Kidney epithelial cell (primary cell): ENCODE data around the gene GPC6. TPM values are rescaled to one million over a fixed set of nuclear protein-coding genes. Genes with fewer than 3 reads are reported as not detected.

ENCODE experiments used
- DNase-seq: peaks from one replicate; pipeline ENCODE4 v3.0.0-alpha.2; 2010; ENCODE audit warnings: low read depth
- H3K27me3 ChIP-seq: 2 replicates; pipeline ENCODE4 v1.6.0; 2011; ENCODE audit warnings: low read length; ENCODE audit not compliant: control insufficient read depth, insufficient read depth
- H3K36me3 ChIP-seq: 2 replicates; pipeline ENCODE4 v1.5.1; 2011; ENCODE audit warnings: low read length; ENCODE audit not compliant: control insufficient read depth, insufficient read depth
- H3K4me3 ChIP-seq: 2 replicates; pipeline ENCODE4 v1.5.1; 2011; ENCODE audit warnings: low read depth, mild to moderate bottlenecking, control low read depth, low read length
- total RNA-seq: library from RNA; depleted of rRNA; stranded (reverse); fragments of >200 nt; gene quantifications from 2 replicates; pipeline ENCODE4 v1.2.3, GENCODE V29; 2015
- TF ChIP-seq, protein P1 (sequence below): IDR thresholded peaks from 2 replicates; pipeline ENCODE4 v1.5.1; 2011; ENCODE audit warnings: mild to moderate bottlenecking, moderate library complexity, low read length, control low read depth, inconsistent platforms; ENCODE audit not compliant: insufficient read depth, poor library complexity, severe bottlenecking

The GPC6 gene
- total RNA-seq, 1 donor from 2014 or later, result 62.7 TPM

DNA sequence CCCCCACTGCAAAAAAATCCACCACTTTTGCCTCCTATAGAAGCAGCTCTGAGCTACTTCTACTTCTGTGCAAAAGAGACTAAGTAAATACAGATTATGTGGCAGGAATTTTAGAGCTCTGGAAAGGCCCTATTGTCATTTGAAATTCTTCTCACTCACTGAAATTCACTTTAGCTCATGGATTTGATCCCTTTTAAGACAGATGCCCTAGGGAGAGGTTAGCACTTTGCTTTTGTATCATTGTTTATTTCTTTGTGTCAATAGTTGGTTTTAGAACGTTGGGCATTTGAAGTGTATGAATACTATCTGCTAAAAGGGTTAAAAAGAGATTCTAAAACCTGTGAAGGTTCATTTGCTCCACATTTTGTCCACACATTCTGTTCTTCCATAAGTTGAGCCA, 528.7 kb downstream of the GPC6 start:
- TF ChIP-seq, protein P1, sequence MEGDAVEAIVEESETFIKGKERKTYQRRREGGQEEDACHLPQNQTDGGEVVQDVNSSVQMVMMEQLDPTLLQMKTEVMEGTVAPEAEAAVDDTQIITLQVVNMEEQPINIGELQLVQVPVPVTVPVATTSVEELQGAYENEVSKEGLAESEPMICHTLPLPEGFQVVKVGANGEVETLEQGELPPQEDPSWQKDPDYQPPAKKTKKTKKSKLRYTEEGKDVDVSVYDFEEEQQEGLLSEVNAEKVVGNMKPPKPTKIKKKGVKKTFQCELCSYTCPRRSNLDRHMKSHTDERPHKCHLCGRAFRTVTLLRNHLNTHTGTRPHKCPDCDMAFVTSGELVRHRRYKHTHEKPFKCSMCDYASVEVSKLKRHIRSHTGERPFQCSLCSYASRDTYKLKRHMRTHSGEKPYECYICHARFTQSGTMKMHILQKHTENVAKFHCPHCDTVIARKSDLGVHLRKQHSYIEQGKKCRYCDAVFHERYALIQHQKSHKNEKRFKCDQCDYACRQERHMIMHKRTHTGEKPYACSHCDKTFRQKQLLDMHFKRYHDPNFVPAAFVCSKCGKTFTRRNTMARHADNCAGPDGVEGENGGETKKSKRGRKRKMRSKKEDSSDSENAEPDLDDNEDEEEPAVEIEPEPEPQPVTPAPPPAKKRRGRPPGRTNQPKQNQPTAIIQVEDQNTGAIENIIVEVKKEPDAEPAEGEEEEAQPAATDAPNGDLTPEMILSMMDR, result no peak
- DNase-seq, result no peak
- no peak overlapping the region for H3K4me3 ChIP-seq
- no peaks in the 10 kb centered on the region for H3K27me3 ChIP-seq
- H3K36me3 ChIP-seq, result no peaks in the 10 kb centered on the region

DNA sequence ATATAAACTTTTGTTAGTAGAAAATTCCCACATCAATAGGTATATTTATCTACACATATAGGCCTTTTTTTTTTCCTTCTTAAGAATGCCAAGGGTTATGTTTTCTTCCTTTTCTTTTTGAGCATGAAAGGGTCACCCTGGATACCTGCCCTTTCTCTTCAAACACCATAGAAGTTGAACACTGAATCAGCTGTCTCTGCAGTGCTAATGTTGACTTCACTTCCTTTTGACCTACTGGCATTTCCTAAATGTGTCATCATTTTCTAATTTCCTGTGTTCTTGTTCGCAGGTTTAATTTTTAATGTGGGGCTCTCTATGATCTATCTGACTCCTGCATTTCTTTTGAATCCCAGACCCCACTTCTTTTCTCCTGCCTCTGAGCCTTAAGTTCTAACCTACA, 532.0 kb downstream of the GPC6 start:
- no peak for DNase-seq
- H3K4me3 ChIP-seq, result no peak overlapping the region
- TF ChIP-seq, protein P1, result no peak
- H3K27me3 ChIP-seq, result no peaks in the 10 kb centered on the region
- no peaks in the 10 kb centered on the region for H3K36me3 ChIP-seq

DNA sequence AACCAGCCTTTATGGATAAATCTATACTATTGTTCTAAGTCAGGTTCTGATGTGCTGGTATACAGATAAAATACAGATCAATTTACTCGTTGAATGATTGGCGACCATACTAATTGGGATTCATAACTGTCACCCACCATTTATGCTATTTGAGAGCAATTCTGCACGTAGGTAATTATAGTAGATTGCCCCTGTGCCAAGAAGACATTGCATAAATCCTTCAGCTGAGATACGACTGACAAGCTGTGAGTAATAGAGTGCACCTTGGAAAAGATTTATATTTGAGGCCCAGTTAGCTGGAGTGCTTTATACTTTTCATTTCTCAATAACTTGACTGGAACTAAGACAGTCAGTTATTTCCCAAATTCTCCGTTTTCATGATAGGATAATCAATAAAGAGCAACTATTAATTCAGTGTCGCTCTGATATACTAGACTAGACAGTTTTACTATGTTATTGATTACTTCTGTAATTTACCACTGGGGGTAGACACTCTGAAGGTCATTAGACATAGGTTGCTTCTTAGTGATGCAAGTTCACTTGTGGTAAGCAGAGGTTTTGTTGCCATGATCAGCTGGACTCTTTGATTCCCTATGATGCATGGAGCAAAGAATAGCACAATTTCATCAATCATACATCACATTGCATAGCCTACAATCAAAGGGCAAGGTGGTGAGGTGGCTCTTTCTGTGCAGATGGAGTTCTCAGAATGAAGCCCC, 536.3 kb downstream of the GPC6 start:
- Histone ChIP-seq H3K27me3 (no peaks in the 10 kb centered on the region), H3K4me3 (no peak overlapping the region), H3K36me3 (no peaks in the 10 kb centered on the region)
- TF ChIP-seq, protein P1, result no peak
- DNase-seq, result no peak

DNA sequence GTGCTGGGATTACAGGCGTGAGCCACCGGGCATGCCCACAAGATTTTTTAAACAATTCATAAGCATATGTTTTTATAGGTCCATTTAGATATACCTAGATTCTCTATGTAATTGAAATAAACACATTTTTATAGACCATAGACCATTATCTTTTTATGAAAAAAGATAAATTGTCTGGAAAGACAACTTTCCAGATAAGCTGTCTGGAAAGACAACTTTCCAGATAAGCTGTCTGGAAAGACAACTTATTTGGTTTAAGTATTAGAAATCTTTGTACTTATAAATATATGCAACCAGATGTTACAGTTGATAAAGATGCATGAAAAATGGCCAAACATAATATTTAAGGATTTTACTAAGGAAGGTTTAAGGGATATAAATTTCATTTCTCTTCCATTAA, 538.5 kb downstream of the GPC6 start:
- no peak for DNase-seq
- Histone ChIP-seq H3K27me3 (no peaks in the 10 kb centered on the region), H3K36me3 (no peaks in the 10 kb centered on the region), H3K4me3 (no peak overlapping the region)
- TF ChIP-seq, protein P1, result no peak

DNA sequence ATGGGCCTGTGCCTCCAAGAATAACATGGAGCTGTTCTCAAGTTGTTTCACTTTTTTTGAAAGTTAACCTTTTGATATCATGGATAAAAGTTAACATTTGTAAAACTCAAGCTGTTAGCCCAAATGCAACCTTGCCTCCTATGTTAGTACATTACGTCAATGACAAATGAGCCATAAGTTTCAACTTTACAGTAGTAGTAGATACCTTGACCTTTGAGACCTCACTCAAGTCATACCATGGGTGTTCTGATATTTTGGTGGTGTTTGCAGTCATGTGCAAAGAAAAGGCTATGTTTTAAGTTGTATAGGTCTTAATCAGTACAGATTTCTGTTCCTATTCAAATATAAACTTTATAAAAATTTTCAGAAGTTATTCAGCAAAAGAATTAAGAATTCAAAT, 539.2 kb downstream of the GPC6 start:
- TF ChIP-seq, protein P1, result no peak
- DNase-seq, result no peak
- H3K4me3 ChIP-seq, result no peak overlapping the region
- no peaks in the 10 kb centered on the region for H3K27me3 ChIP-seq
- H3K36me3 ChIP-seq, result no peaks in the 10 kb centered on the region

DNA sequence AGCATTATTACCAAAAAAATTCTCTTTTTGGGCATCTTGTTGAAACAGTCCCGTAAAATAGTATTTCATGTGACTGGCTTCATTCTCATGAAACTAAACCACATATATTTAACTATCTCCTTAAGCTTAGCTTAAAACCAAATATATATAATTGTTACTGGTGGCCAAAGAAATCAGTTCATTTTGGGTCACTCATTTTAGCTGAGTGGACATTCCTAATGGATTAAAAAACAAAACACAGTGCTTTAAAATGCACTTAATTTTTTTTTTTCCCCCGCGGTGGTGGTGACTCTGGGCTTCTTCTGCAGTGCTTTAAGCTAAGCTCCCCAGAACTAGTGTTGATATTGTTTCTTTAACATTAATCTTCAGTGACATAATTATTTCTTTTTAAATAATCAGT, 540.1 kb downstream of the GPC6 start:
- TF ChIP-seq, protein P1, result no peak

More for the DNA sequence above, 540.1 kb downstream of the GPC6 start:
- Histone ChIP-seq H3K27me3 (no peaks in the 10 kb centered on the region), H3K4me3 (no peak overlapping the region), H3K36me3 (no peaks in the 10 kb centered on the region)
- no peak for DNase-seq
